GM23338 (cell line): Measurements from ENCODE around the gene LINGO4.

ENCODE experiments used
- CREB1 ChIP-seq: fragments of 250-450 bp; sonication (Bioruptor Pico); IDR thresholded peaks from 2 replicates; pipeline ENCODE4 v1.5.0; 2020; ENCODE audit warnings: low read depth, mild to moderate bottlenecking, moderate library complexity
- EZH2 ChIP-seq: fragments of 200-600 bp; sonication (generic); IDR thresholded peaks from one replicate; pipeline ENCODE4 v1.8.0; 2017; ENCODE audit warnings: antibody characterized with exemption, mild to moderate bottlenecking, low read depth; ENCODE audit not compliant: unreplicated experiment
- EZH2phosphoT487 ChIP-seq: fragments of 200-600 bp; sonication (generic); IDR thresholded peaks from one replicate; pipeline ENCODE4 v1.8.1; 2018; ENCODE audit warnings: antibody characterized with exemption; ENCODE audit not compliant: unreplicated experiment
- JUNB ChIP-seq: IDR thresholded peaks from one replicate; pipeline ENCODE4 v1.6.1; 2016; ENCODE audit warnings: antibody characterized with exemption; ENCODE audit not compliant: unreplicated experiment
- NANOG ChIP-seq: IDR thresholded peaks from 2 replicates; pipeline ENCODE4 v1.6.1; 2016; ENCODE audit warnings: antibody characterized with exemption, borderline replicate concordance
- POLR2AphosphoS5 ChIP-seq: IDR thresholded peaks from 2 replicates; pipeline ENCODE4 v1.6.1; 2016; ENCODE audit warnings: antibody characterized with exemption, low read depth
- STAT1 ChIP-seq: IDR thresholded peaks from one replicate; pipeline ENCODE4 v1.6.1; 2016; ENCODE audit warnings: antibody characterized with exemption; ENCODE audit not compliant: unreplicated experiment
- ZNF331 ChIP-seq: fragments of 250-450 bp; sonication (Bioruptor Pico); IDR thresholded peaks from 2 replicates; pipeline ENCODE4 v1.5.0; 2020; ENCODE audit warnings: low read depth, mild to moderate bottlenecking, moderate library complexity
- TF ChIP-seq, protein P1 (sequence below), 2 experiments: fragments of 200-600 bp in 1 of 2; sonication (generic) in 1 of 2; conservative IDR thresholded peaks; 2 replicates each; pipeline versions ENCODE4 v1.5.1 to v1.6.1; 2016 to 2017; ENCODE audit warnings: antibody characterized with exemption in 2 of 2, low read depth in 2 of 2, mild to moderate bottlenecking in 2 of 2, moderate library complexity in 1 of 2
- TF ChIP-seq, protein P2 (sequence below): IDR thresholded peaks from one replicate; pipeline ENCODE4 v1.6.1; 2018; ENCODE audit warnings: antibody characterized with exemption; ENCODE audit not compliant: unreplicated experiment
- TF ChIP-seq, protein P3 (sequence below): IDR thresholded peaks from 2 replicates; pipeline ENCODE4 v1.6.1; 2016; ENCODE audit warnings: antibody characterized with exemption

DNA sequence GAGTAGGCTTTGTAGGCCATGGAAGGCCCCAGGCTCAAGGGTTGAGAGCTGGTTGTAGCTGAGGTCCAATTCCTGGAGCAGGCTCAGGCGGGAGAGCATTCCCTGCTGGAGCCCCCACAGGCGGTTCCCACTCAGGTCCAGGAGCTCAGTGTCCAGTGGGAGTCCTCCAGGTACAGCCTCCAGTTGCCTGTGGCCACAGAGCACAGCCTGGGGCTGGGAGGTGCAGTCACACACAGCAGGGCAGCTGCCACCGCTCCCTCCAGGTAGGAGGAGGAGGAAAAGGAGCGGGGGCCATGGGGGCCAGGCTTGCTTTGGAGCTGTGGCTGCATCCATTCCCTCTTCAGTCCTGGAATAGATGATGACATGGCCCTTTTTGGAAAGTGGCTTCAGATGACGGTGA is 2.8 kb downstream of the LINGO4 start:
- no peak for TF ChIP-seq EZH2
- TF ChIP-seq, protein P1, sequence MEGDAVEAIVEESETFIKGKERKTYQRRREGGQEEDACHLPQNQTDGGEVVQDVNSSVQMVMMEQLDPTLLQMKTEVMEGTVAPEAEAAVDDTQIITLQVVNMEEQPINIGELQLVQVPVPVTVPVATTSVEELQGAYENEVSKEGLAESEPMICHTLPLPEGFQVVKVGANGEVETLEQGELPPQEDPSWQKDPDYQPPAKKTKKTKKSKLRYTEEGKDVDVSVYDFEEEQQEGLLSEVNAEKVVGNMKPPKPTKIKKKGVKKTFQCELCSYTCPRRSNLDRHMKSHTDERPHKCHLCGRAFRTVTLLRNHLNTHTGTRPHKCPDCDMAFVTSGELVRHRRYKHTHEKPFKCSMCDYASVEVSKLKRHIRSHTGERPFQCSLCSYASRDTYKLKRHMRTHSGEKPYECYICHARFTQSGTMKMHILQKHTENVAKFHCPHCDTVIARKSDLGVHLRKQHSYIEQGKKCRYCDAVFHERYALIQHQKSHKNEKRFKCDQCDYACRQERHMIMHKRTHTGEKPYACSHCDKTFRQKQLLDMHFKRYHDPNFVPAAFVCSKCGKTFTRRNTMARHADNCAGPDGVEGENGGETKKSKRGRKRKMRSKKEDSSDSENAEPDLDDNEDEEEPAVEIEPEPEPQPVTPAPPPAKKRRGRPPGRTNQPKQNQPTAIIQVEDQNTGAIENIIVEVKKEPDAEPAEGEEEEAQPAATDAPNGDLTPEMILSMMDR (conservative IDR thresholded peaks at IDR 0.05; ENCODE audit: low read depth in 2 of 2), result no peak
- no peak for TF ChIP-seq ZNF331 (CRISPR knock-in tag)
- no peak for TF ChIP-seq POLR2AphosphoS5
- TF ChIP-seq EZH2phosphoT487, result no peak
- TF ChIP-seq, protein P2, sequence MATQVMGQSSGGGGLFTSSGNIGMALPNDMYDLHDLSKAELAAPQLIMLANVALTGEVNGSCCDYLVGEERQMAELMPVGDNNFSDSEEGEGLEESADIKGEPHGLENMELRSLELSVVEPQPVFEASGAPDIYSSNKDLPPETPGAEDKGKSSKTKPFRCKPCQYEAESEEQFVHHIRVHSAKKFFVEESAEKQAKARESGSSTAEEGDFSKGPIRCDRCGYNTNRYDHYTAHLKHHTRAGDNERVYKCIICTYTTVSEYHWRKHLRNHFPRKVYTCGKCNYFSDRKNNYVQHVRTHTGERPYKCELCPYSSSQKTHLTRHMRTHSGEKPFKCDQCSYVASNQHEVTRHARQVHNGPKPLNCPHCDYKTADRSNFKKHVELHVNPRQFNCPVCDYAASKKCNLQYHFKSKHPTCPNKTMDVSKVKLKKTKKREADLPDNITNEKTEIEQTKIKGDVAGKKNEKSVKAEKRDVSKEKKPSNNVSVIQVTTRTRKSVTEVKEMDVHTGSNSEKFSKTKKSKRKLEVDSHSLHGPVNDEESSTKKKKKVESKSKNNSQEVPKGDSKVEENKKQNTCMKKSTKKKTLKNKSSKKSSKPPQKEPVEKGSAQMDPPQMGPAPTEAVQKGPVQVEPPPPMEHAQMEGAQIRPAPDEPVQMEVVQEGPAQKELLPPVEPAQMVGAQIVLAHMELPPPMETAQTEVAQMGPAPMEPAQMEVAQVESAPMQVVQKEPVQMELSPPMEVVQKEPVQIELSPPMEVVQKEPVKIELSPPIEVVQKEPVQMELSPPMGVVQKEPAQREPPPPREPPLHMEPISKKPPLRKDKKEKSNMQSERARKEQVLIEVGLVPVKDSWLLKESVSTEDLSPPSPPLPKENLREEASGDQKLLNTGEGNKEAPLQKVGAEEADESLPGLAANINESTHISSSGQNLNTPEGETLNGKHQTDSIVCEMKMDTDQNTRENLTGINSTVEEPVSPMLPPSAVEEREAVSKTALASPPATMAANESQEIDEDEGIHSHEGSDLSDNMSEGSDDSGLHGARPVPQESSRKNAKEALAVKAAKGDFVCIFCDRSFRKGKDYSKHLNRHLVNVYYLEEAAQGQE, result no peak
- no peak for TF ChIP-seq JUNB
- TF ChIP-seq CREB1 (CRISPR knock-in tag), result no peak
- no peak for TF ChIP-seq NANOG
- TF ChIP-seq, protein P3, sequence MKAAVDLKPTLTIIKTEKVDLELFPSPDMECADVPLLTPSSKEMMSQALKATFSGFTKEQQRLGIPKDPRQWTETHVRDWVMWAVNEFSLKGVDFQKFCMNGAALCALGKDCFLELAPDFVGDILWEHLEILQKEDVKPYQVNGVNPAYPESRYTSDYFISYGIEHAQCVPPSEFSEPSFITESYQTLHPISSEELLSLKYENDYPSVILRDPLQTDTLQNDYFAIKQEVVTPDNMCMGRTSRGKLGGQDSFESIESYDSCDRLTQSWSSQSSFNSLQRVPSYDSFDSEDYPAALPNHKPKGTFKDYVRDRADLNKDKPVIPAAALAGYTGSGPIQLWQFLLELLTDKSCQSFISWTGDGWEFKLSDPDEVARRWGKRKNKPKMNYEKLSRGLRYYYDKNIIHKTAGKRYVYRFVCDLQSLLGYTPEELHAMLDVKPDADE, result no peak
- TF ChIP-seq STAT1, result no peak
